UCSD-AML1 (cell line): Measurements from ENCODE around the gene UVRAG.

ENCODE experiments used
- DNase-seq: peaks from one replicate; lab custom pipeline; 2025; ENCODE audit not compliant: unreplicated experiment; lab: John Stamatoyannopoulos, UW

Gene UVRAG

DNA sequence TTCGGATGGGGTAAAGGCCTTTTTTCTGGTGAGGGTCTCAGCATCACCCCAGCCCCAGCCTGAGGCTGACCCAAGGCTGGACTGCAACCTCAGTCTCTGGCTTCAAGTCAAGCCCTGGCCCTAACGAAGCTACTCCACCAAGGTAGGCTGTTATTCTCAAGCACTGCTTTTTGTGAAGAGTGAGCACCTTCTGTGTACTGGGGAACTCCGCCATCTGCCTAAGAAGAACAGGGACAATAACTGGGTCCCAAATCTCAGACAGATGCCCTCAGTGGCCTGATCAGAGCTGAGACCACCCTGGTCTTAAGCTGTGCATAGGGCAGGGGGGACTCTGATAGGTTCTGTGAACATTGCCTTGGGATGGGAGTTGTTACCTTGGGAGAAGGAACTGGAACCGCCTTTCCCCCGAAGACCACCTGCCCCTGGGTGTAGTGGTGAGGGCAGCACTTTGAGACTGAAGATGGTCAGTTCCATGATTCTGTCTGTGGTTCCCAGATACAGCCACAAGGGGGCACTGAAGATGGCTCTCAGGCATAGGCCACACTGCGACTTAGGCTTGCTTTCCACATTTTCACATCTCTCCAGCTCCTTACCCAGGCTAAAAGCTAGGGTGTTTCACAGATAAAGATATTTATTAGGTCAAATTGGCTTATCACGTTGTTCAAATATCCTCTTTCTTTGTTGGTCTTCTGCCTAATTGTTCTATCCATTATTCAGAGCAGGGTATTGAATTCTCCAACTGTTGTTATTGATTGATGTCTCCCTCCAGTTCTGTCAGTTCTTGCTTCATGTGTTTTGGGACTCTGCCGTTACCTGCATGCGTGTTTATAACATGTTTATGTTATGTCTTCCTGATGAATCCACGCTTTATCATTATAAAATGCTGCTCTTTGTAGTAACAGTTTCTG, 11.8 kb upstream of the UVRAG start:
- DNase-seq, result peak; percentile 60

DNA sequence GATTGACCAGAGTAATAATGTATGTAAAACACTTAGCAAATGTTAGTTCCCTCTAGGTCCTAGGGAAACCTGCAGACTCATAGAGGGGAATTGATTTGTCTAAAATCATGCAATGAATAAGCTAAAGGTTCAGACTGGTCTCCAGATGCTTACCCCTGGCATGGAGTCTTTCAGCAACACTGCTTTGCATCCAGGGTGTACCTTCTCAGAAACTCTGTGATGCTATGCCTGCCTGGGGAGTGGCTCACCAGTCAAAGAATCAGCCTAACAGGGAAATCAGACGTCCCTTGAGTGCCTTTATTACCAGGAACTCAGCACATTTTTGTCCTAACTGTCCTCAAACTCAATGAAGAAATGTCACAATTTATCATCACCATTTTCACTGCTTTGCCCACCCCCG, 5.9 kb upstream of the UVRAG start:
- no peak for DNase-seq

DNA sequence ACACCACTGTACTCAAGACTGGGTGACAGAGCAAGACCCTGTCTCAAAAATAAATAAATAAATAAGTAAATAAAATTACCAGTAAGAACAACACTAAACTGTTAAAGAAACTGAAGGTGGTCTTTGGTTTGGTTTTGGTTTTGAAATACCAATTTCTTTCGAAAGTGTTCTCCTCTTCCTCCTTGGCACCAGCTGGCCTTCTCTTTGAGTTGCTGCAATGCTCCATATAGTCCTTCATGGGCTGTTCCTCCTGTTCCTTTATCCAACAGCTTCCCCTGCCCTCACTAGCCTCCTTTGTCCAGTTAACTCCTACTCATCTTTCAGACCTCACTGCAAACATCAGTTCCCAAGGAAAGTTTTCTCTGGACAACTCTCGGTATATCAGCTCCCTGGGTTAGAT, 5.0 kb upstream of the UVRAG start:
- DNase-seq, result no peak

DNA sequence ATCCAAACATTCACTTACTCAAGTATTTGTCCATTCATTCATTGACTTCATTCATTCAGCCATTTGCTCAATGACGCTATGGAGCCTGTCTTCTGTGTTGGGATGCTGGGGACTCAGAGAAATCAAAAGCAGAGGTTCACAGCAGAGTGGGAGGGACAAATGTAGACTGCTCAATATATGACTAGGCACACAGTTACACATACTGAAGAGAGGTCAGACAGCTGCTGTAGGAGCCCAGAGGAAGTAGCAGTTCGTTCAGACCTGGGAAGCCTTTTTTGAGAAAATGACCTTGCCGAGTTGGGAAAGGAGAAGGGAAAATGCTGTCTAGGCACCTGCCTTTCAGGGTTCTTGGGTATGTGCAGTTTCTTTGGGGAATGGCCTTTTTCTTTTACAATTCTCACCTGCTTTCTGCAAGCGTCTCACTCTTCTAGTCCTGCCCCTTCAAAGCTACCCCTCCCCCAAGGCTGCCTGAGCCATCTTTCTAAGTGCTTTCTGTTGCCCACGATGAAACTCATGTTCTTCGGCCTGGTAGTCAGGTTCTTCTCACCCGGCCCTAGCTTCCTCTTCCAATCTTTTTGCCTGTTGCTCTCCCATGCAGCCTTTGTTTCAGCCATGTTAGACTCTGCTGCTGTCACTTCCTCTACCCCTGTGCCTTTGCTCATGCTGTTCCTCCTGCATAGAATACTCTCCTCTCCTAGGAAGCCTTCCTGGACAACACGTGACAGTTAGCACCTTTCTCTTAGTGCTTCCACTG, 4.2 kb upstream of the UVRAG start:
- DNase-seq, result no peak

DNA sequence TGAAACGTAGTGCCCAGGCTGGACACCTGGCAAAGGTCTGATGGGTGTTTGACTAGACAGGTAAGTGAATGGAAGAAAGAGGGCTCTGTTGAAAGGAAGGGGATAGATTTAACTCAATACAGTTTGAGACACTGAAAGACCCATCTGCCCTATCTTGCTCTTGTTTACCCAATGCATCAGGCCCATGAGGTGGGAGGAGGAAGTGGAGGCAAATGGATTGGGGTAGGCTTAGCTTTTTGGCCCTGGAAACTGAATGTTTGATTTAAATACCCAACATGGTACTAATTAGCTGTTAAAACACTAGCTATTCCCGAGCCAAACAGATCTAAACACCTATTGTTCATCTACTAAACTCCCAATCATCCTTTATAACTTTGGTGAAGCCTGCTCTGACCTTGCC, 3.5 kb upstream of the UVRAG start:
- DNase-seq, result no peak

DNA sequence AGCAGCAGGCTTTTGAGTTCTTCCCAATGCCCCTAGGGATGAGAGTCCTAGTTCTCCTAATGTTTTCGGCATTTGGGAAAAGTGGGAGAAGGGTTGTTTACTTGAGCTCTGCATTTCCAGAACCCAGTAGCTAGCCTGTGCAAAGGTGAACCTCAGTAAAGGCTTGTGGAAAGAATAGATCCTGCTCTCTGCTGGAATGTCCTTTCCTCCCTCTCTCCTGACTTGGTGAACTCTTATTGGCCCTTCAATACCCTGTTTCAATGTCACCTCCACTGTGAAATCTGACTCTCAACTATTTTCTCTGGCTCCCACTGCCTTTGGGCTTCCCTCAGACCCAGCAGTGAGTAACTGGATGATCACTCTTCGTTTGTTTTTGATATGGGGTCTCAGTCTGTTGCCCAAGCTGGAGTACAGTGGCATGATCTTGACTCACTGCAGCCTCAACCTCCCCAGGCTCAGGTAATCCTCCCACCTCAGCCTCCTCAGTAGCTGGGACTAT, 2.4 kb upstream of the UVRAG start:
- DNase-seq, result no peak

DNA sequence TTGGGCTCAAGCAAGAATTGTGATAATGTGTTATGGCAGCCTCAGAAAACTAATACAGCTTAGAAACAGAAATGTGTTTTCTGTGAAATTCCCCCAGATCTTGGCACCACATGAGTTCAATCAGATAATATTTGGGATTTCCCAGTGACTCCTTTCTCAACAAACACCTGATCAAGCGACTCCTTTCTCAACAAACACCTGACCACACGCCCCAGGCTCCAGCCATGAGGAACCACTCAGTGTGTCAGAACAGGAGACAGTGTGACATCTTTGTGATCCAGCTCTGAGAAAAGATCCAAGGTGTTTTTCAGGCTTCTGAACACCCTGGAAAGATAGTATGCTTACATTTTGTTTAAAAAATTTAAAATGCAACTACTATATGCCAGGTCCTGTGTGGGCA, 1.9 kb upstream of the UVRAG start:
- DNase-seq, result no peak

DNA sequence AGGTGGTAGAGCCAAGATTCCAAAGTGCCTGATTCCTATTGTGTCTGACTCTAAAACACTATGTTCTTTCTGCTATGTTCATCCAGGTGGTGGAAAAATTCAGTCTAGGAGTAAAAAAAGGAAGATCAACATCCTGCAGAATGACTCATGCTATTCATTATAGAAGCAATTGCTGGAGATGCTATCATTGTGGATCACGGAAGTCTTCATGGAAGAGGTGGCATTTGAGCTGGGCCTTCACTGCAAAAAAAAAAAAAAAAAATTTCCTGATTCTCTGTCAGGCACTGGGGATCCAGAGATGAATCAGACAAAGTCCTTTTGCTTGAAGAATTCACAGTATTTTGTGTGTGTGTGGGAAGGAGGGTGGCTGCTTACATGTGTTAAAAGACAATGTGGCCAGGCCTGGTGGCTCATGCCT, 1.4 kb upstream of the UVRAG start:
- DNase-seq, result no peak

DNA sequence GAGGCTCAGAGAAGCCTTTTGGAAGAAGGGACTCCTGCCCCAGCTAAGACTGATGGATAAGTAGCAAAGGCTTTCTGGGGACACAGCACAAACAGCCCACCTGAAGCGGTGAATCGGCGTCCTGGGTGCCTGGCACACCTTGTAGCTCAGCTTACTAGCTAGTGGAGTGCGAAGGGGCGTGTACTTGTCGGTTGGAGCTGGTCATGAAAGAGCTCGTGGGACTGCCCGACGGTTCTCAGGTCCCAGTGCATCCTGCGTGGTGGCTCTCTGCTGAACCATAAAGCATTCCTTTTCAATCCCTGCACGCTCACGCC, 690 bp upstream of the UVRAG start:
- no peak for DNase-seq

DNA sequence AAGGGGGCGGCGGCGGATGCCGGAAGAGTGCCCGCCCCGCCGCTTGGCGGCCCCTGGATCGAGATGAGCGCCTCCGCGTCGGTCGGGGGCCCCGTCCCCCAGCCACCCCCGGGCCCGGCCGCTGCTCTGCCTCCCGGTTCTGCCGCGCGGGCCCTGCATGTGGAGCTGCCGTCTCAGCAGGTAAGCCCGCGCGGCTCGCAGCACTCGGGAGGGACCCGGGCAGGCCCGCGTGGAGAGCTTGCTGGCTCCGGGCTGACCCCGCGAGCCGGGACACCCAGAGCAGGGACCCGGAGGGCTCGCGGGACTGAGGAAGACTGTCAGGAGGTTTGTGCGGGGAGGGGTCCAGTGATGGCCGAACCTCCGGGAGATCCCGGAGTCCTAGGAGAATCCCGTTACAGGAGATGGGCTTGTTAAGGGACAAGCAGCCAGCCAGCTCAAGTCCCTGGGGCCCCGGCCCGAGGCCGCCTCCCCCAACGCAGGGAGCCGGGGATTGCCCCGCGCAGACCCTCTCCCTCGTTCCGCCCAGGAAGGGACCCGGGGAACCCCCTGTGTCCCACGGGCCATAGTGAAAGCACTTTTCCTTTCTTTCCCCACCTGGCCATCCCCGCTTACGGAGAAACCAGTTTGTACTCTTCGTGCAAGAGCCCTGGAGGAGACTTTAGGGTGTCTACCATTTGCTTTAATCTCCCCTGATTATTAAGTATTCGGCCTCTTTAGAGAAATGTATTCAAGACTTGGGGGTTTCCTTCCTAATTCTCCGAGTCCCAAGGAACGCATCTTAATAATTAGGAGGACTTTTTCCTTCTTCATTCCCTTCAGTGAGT, 547 bp downstream of the UVRAG start:
- DNase-seq, result peak; percentile 65

DNA sequence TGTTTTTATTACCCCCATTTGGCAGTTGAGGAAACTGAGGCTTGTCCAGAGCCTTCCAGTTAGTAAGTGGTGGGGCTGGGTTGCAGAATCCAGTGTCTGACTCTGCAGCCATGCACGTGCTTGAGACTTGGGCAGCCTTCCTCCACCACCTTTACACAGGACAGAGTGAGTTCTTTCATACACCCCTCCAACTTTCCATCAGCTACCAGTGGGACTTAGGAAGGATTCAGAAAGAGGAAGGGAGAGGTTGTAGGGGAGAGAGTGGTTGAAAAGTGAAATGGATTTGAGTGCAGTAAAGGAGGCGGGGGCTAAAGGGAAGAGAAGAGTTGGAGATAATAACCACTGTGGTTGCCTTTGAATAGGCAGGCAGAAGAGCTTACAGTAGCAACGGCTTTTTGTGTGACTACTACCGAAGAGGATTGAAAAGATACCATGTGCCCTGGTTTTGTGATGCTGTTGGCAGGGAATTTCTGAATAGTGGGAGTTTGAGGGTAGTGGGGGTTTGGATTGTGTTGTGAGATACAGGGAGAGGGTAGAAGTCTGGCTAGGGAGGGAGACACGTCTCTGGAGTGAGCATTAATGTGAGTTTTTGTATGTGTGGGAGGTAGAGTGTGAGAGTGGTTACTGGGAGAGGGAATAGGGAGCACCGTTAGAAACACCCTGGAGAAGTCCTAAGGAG, 1.7 kb downstream of the UVRAG start:
- DNase-seq, result no peak

DNA sequence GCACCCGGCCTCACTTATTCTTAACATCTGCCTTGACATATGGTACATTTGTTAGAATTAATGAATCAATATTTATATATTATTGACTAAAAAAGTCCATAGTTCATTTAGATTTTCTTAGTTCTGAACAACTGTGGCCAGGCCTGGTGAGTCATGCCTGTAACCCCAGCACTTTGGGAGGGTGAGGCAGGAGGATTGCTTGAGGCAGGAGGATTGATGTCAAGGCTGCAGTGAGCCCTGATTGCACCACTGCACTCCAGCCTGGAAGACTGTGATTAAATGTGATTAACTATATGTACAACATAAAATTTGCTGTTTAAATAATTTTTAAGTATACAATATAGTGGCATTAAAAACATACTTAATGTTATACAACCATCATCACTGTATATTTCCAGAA, 5.6 kb downstream of the UVRAG start:
- no peak for DNase-seq

DNA sequence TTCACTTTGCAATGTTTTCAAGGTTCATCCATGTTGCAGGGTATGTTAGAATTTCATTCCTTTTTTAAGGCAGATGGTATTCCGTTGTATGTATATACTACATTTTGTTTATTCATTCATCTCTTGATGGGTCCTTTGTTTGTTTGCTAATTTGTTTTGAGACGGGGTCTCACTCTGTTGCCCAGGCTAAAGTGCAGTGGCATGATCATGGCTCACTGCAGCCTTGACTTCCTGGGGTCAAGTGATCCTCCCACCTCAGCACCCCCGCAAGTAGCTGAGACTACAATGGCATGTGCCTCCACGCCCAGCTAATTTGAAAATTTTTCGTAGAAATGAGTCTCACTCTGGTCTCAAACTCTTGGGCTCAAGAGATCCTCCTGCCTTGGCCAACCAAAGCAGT, 6.2 kb downstream of the UVRAG start:
- no peak for DNase-seq

DNA sequence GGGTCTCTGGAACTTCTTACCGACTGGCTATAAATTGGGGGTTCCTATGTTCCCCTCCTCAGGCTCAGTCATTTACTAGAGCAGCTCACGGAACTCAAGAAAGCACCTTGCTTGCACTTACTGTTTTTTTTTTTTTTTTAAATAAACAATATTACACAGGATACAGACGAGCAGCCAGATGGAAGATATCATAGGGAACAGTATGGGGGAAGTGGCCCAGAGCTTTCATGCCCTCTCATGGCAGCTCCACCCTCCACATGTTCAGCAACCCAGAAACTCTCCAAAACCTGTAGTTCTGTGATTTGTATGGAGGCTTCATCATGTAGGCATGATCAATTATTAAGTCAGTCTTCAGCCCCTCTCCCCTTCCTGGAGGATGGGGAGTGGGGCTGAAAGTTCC, 7.5 kb downstream of the UVRAG start:
- no peak for DNase-seq

DNA sequence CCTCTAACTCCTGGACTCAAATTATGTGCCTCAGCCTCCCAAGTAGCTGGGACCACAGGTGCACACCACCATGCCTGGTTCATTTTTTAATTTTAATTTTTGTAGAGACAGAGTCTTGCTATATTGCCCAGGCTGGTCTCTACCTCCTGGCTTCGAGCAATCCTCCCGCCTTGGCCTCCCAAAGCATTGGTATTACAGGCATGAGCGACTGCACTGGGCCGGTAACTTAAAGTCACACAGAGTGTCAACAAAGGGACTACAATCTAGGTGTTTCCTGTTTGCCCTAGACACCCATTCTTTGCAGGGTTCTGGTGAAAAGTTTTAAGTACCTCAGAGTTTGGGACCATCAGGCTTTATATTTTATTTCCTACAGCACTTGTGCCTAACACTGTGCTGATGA, 8.4 kb downstream of the UVRAG start:
- DNase-seq, result no peak

DNA sequence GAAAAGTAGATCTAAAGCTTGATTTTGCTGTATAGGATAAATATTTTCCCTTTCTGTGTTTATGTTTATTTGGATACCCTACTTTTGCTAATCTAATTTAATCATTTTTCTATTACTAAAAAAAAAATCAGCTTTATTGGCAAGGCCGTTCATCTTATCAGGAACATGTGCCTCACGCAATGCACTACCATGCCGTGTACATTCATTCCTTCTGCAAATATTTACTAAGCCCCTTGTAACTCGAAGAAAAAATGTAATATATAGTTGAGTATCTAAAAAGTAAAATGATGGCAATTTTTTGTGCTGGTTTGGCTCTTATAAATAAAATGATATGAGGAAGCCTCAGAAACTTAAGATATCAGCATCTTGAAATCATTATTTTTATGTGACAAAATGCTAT, 8.9 kb downstream of the UVRAG start:
- DNase-seq, result no peak

DNA sequence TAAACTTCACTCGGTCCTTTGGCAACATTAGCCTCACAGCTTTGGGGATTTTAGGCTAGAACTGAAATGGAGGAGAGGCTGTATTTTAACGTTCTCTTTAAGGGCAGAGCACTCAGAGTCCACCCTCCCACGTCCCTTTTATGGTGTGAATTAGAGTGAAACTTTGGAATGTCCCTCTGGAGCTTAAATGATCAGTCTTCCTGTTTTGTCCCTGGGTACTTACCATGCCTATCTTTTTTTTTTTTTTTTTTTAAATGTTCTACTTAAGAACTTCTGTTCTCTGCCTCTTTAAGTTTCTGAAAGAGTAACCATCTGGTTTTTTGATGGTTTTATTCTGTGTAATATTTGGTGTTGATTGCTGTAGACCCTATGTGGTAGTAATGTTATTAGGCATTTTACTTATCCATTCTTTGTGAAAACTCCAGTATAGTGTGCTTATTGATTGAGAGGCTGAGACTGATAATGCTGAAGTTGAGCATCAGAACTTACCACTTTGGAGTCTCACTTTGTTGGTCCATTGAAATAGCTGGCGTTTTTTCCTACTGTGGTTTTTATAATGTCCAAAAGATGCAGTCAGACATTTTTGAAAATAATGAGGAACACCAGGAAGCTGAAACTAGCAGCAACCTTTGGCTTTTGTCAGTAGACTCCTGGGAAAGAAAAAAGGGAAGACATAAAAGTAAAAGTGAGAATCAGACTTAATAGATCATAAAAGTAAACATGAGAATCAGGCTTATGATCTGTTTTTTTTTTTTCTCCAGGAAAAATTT, 11.6 kb downstream of the UVRAG start:
- no peak for DNase-seq

DNA sequence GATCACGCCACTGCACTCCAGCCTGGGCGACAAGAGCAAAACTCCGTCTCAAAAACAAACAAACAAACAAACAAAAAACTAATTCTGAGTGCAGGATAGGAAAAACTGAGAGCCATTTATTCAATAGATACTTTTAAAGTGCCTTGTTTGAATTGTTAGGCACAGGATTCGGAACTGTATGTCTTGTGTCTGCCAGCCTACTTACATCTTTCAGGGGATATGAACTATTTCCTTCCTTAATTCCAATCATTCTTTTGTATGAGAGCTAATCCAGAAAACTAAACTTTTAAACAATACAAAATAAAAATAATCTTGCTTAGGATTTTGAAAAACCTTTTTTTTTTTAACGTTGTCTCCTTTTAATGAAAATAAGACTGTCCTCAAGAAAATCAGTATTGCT, 12.6 kb downstream of the UVRAG start:
- DNase-seq, result no peak

DNA sequence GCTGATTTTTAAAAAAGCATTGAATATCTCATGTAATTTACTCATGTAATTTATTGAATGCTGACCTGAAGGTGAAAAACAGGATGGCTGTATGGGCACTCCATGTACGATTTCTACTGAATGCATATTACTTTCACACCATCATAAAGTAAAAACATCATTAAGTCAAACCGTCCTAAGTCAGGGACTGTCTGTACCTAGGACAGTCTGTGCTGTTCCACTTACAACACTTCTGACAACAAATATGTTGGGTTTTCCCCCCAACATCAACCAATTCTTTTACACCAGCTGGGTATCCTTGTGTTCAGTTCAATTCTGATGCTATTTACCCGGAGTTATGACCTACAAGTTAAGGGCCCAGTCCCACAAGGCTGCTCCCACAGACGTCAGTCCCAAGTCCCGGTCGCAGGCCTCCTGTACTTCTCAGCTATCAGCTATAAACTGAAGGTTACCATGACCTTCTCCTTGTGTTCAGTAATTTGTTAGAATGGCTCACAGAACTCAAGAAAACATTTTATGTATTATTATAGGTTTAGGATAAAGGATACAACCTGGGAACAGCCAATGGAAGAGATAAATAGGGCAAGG, 17.0 kb downstream of the UVRAG start:
- no peak for DNase-seq

DNA sequence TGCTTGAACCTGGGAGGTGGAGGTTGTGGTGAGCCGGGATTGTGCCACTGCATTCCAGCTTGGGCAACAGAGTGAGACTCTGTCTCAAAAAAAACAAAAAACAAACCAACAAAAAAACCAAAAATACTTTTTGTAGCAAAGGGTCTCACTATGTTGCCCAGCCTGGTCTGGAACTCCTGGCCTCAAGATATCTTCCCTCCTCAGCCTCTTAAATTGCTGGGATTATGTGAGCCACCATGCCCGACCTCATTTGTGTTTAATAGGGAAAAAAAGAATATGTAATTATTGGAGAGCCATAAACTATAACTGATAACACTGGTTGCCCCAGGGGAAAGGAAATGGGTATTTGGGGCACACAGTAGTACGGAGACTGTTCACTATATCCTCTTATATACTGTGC, 19.7 kb downstream of the UVRAG start:
- DNase-seq, result no peak
